B cell (primary cell): ENCODE results near the gene CARMIL3. TPM values are rescaled to one million over a fixed set of nuclear protein-coding genes. Genes with fewer than 3 reads are reported as not detected.

ENCODE experiments used
- ATAC-seq: fragments of 200-7000 bp; cut with Tn5 transposase; one replicate; pipeline ENCODE4 v1.10.0; 2021; ENCODE audit warnings: low read depth, mild to moderate bottlenecking, moderate number of reproducible peaks, moderate library complexity
- CTCF ChIA-PET: fragments of 350-600 bp; sonication (Branson Sonifier 250); formaldehyde crosslinking; loops from one replicate; lab custom pipeline; 2021; ENCODE audit warnings: antibody characterized with exemption, inconsistent platforms; lab: Charles Lee
- POLR2A ChIA-PET: fragments of 350-600 bp; sonication (Branson Sonifier 250); formaldehyde crosslinking; loops from one replicate; lab custom pipeline; 2021; ENCODE audit warnings: antibody characterized with exemption; lab: Charles Lee
- DNase-seq: peaks from one replicate; pipeline ENCODE4 v3.0.0; 2013
- H2AFZ ChIP-seq: 2 replicates; pipeline ENCODE4 v1.6.1; 2012; ENCODE audit warnings: mild to moderate bottlenecking, low read depth, low read length; ENCODE audit not compliant: insufficient read depth, poor library complexity, severe bottlenecking
- H3K27ac ChIP-seq, 2 donors: 1 replicate in 1 of 2; 2 replicates in 1 of 2; pipeline ENCODE4 v1.5.1; 2012 to 2013; ENCODE audit warnings: low read length in 2 of 2, mild to moderate bottlenecking in 2 of 2, moderate library complexity in 1 of 2
- H3K27me3 ChIP-seq, 4 experiments: fragments of 200-600 bp in 1 of 4; sonication (generic) in 1 of 4; replicated peaks in 1 of 4; 1 replicate in 2 of 4; 2 replicates in 2 of 4; pipeline versions ENCODE4 v1.6.1 to v1.7.0; 2013 to 2016; ENCODE audit warnings: low read length in 3 of 4, mild to moderate bottlenecking in 2 of 4, mixed read lengths in 1 of 4, moderate library complexity in 1 of 4; ENCODE audit not compliant: insufficient read depth in 4 of 4, control insufficient read depth in 3 of 4; ENCODE audit errors: control extremely low read depth in 1 of 4
- H3K36me3 ChIP-seq, 2 experiments: replicated peaks in 1 of 2; 1 replicate in 1 of 2; 2 replicates in 1 of 2; pipeline versions ENCODE4 v1.6.1 to v1.7.1; 2013; ENCODE audit warnings: low read length in 1 of 2; ENCODE audit not compliant: insufficient read depth in 2 of 2, control insufficient read depth in 1 of 2; ENCODE audit errors: control extremely low read depth in 1 of 2, extremely low read depth in 1 of 2
- H3K4me1 ChIP-seq, 2 donors: fragments of 200-600 bp in 1 of 2; sonication (generic) in 1 of 2; 1 replicate in 1 of 2; 2 replicates in 1 of 2; pipeline versions ENCODE4 v1.5.1 to v1.6.1; 2013 to 2017; ENCODE audit warnings: low read length in 2 of 2; ENCODE audit not compliant: control insufficient read depth in 2 of 2, insufficient read depth in 2 of 2
- H3K4me2 ChIP-seq: replicated peaks from 2 replicates; pipeline ENCODE3; 2012; ENCODE audit warnings: mild to moderate bottlenecking, low read depth, low read length; ENCODE audit not compliant: poor library complexity, severe bottlenecking
- H3K4me3 ChIP-seq, 5 experiments: fragments of 200-600 bp in 1 of 5; sonication (generic) in 1 of 5; 1 replicate in 3 of 5; 2 replicates in 2 of 5; pipeline versions ENCODE4 v1.5.1 to v1.7.0; 2011 to 2016; ENCODE audit warnings: low read length in 4 of 5, mild to moderate bottlenecking in 4 of 5, low read depth in 2 of 5, control low read depth in 1 of 5, moderate library complexity in 1 of 5; ENCODE audit not compliant: insufficient read depth in 1 of 5; ENCODE audit errors: control extremely low read depth in 1 of 5, extremely low read depth in 1 of 5
- H3K79me2 ChIP-seq: fragments of 200-600 bp; sonication (generic); one replicate; pipeline ENCODE4 v1.6.0; 2016; ENCODE audit warnings: low read length; ENCODE audit not compliant: control insufficient read depth, insufficient read depth
- H3K9ac ChIP-seq: fragments of 200-600 bp; sonication (generic); 2 replicates; pipeline ENCODE4 v1.6.1; 2017; ENCODE audit warnings: mild to moderate bottlenecking, low read length, moderate library complexity
- H3K9me3 ChIP-seq, 3 donors: one replicate each; pipeline versions ENCODE4 v1.6.1 to v1.7.1; 2013; ENCODE audit warnings: low read length in 2 of 3; ENCODE audit not compliant: control insufficient read depth in 2 of 3, insufficient read depth in 1 of 3; ENCODE audit errors: control extremely low read depth in 1 of 3
- H4K20me1 ChIP-seq: 2 replicates; pipeline ENCODE4 v1.6.0; 2012; ENCODE audit warnings: mild to moderate bottlenecking, low read length; ENCODE audit not compliant: insufficient read depth, control insufficient read depth, poor library complexity, severe bottlenecking
- H3K27ac Mint-ChIP-seq: one replicate; pipeline ENCODE4 v1.8.0; 2021; ENCODE audit warnings: mixed read lengths
- H3K27me3 Mint-ChIP-seq: one replicate; pipeline ENCODE4 v1.8.0; 2021; ENCODE audit warnings: mixed read lengths
- H3K4me1 Mint-ChIP-seq: one replicate; pipeline ENCODE4 v1.8.0; 2021; ENCODE audit warnings: mixed read lengths
- H3K4me3 Mint-ChIP-seq: one replicate; pipeline ENCODE4 v1.8.0; 2021; ENCODE audit warnings: mixed read lengths
- H3K9me3 Mint-ChIP-seq: one replicate; pipeline ENCODE4 v1.8.0; 2022; ENCODE audit warnings: mixed read lengths; ENCODE audit not compliant: insufficient read depth
- CTCF ChIP-seq: fragments of 200-600 bp; IDR thresholded peaks from one replicate; pipeline ENCODE4 v1.8.0; 2022; ENCODE audit warnings: antibody characterized with exemption, mild to moderate bottlenecking
- EZH2 ChIP-seq: IDR thresholded peaks from 2 replicates; pipeline ENCODE4 v1.6.1; 2012; ENCODE audit warnings: borderline replicate concordance, low read depth, mild to moderate bottlenecking, moderate library complexity, low read length; ENCODE audit not compliant: insufficient read depth, poor library complexity, severe bottlenecking
- WGBS: methylation state at CpG from one replicate; pipeline ENCODE4 v1.1.5; 2013; ENCODE audit warnings: missing lambda C conversion rate; ENCODE audit not compliant: insufficient coverage; 5-methylcytosine and 5-hydroxymethylcytosine counted together
- intact Hi-C: fragments of 100-400 bp; cut with micrococcal nuclease; formaldehyde crosslinking; loops from one replicate; pipeline ENCODE4 v1.10.0; 2022
- polyA plus RNA-seq: library from polyadenylated mRNA; depleted of rRNA; stranded (reverse); fragments of >200 nt; gene quantifications from 2 replicates; pipeline ENCODE4 v1.2.3, GENCODE V29; 2012
- total RNA-seq, 2 donors: library from RNA; stranded (reverse); fragments of 120-200 nt in 1 of 2; gene quantifications; 1 replicate in 1 of 2; 2 replicates in 1 of 2; pipeline versions ENCODE4 v1.2.3 to v1.2.4, GENCODE V29; 2013 to 2022

CARMIL3 gene
- total and polyA plus RNA-seq, 2 donors (not counting 1 experiment from before 2014, with no cell fraction given), result 1.0 to 7.2 TPM

- no peak for ATAC-seq
- Histone ChIP-seq H3K4me2 (peak overlapping the region; percentile 56), H3K79me2 (peaks cover 9% of the 10 kb centered on the region), H2AFZ (peak overlapping the region; percentile 51), H3K4me3 (no peak overlapping the region), H3K4me1 (peaks cover 16 to 20% of the 10 kb centered on the region in 2 donors), H3K27ac (peak overlapping the region in 1 of 2 donors; percentile 25), H3K9me3 (no peaks in the 10 kb centered on the region), H3K9ac (no peak overlapping the region), H3K36me3 (no peaks in the 10 kb centered on the region), H4K20me1 (no peaks in the 10 kb centered on the region), H3K27me3 (peaks cover 0 to 4% (median 0%) of the 10 kb centered on the region in 4 experiments)
- ChIA-PET CTCF (interaction anchor here (0.8 to 3.8 kb wide), 6 partner anchors 11 to 35 kb away, joined by 4 to 16 read pairs (median 8); partner anchors contain the start of gene PCK2), POLR2A (interaction anchor here (1.3 kb wide), 1 partner anchor 15 kb away, joined by 3 read pairs; no protein-coding TSS in a partner anchor)
- H3K27ac Mint-ChIP-seq, result peak overlapping the region; percentile 81
- H3K27me3 Mint-ChIP-seq, result peaks cover 4% of the 10 kb centered on the region
- intact Hi-C loops, result no loop called here
- no peak for DNase-seq
- TF ChIP-seq EZH2, result no peak
- no peak for TF ChIP-seq CTCF
- 87% methylated on average over 4 of the region's 11 CpGs for WGBS
- peak overlapping the region; percentile 38 for H3K4me3 Mint-ChIP-seq
- no peaks in the 10 kb centered on the region for H3K9me3 Mint-ChIP-seq
- H3K4me1 Mint-ChIP-seq, result peaks cover 25% of the 10 kb centered on the region
Observed at GRCh38 chr14:24074625-24075484, 23.0 kb downstream of the CARMIL3 start.
